Measurements from ENCODE around the gene C2orf74.

- TF ChIP-seq, protein P1, sequence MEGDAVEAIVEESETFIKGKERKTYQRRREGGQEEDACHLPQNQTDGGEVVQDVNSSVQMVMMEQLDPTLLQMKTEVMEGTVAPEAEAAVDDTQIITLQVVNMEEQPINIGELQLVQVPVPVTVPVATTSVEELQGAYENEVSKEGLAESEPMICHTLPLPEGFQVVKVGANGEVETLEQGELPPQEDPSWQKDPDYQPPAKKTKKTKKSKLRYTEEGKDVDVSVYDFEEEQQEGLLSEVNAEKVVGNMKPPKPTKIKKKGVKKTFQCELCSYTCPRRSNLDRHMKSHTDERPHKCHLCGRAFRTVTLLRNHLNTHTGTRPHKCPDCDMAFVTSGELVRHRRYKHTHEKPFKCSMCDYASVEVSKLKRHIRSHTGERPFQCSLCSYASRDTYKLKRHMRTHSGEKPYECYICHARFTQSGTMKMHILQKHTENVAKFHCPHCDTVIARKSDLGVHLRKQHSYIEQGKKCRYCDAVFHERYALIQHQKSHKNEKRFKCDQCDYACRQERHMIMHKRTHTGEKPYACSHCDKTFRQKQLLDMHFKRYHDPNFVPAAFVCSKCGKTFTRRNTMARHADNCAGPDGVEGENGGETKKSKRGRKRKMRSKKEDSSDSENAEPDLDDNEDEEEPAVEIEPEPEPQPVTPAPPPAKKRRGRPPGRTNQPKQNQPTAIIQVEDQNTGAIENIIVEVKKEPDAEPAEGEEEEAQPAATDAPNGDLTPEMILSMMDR (IDR thresholded peaks at IDR 0.05; ENCODE audit: low read depth, low read length): no peak
- TF ChIP-seq EZH2phosphoT487 (IDR thresholded peaks at IDR 0.05; ENCODE audit: low read depth): no peak
These were observed 733 bp downstream of the C2orf74 start for GRCh38 chr2:61162721-61163120.

Measured in OCI-LY3 (cell line).